Colon (tissue), 2 donors: ENCODE results near the gene SYT17.

Source experiments
- FAIRE-seq: peaks from 2 replicates; lab custom pipeline; 2012; peaks lifted over from hg19 to GRCh38; lab: Jason Lieb, UNC
- donor health status: control.
- donor health status: control.

Gene SYT17

GRCh38 chr16:19264123-19264673, 96.2 kb downstream of the SYT17 start:
- FAIRE-seq = no peak

- FAIRE-seq = no peak
Observed at GRCh38 chr16:19265380-19265930, 97.4 kb downstream of the SYT17 start.

- no peak for FAIRE-seq
Observed at GRCh38 chr16:19266774-19267173, 98.7 kb downstream of the SYT17 start.

- no peak for FAIRE-seq
Observed at GRCh38 chr16:19269098-19269497, 101.1 kb downstream of the SYT17 start.

GRCh38 chr16:19274165-19274797, 106.2 kb downstream of the SYT17 start:
- no peak for FAIRE-seq

- FAIRE-seq = no peak
Observed at GRCh38 chr16:19278403-19278802, 110.4 kb downstream of the SYT17 start.

GRCh38 chr16:19281246-19281645, 113.2 kb downstream of the SYT17 start:
- FAIRE-seq = no peak

- no peak for FAIRE-seq
Observed at GRCh38 chr16:19282101-19282500, 114.1 kb downstream of the SYT17 start.

- FAIRE-seq = no peak
Observed at GRCh38 chr16:19283637-19284036, 115.6 kb downstream of the SYT17 start.

- FAIRE-seq = no peak
Observed at GRCh38 chr16:19284207-19284606, 116.2 kb downstream of the SYT17 start.

- FAIRE-seq = no peak
Observed at GRCh38 chr16:19285431-19285830, 117.4 kb downstream of the SYT17 start, which contains the start of gene CLEC19A. Gene CLEC19A (plus strand): TSS chr16:19285731. CDS start chr16:19285852, 121 bp downstream.

- FAIRE-seq = no peak
Observed at GRCh38 chr16:19286827-19287226, 118.8 kb downstream of the SYT17 start.

- FAIRE-seq = no peak
Observed at GRCh38 chr16:19287241-19287640, 119.2 kb downstream of the SYT17 start.

- no peak for FAIRE-seq
Observed at GRCh38 chr16:19288872-19289799, 121.1 kb downstream of the SYT17 start.

- FAIRE-seq = no peak
Observed at GRCh38 chr16:19289811-19290485, 121.9 kb downstream of the SYT17 start.

- FAIRE-seq = no peak
Observed at GRCh38 chr16:19290860-19291259, 122.8 kb downstream of the SYT17 start.

- FAIRE-seq = no peak
Observed at GRCh38 chr16:19291475-19291874, 123.4 kb downstream of the SYT17 start.

GRCh38 chr16:19292186-19292585, 124.1 kb downstream of the SYT17 start:
- no peak for FAIRE-seq

- no peak for FAIRE-seq
Observed at GRCh38 chr16:19294156-19294649, 126.2 kb downstream of the SYT17 start.

- FAIRE-seq = no peak
Observed at GRCh38 chr16:19295393-19295792, 127.4 kb downstream of the SYT17 start.

- FAIRE-seq = no peak
Observed at GRCh38 chr16:19297454-19297853, 129.4 kb downstream of the SYT17 start.

- FAIRE-seq = no peak
Observed at GRCh38 chr16:19299565-19299964, 131.5 kb downstream of the SYT17 start.
